Gastroesophageal sphincter (tissue), 3 donors: ENCODE results near the gene EGFLAM.

Source experiments
- EP300 ChIP-seq: sonication (generic); formaldehyde crosslinking; IDR thresholded peaks from one replicate; pipeline ENCODE4 v1.6.1; 2017; ENCODE audit warnings: antibody characterized with exemption, mild to moderate bottlenecking
- POLR2A ChIP-seq, 2 donors: fragments of 450-650 bp; IDR thresholded peaks; one replicate each; pipeline ENCODE4 v1.6.1; 2017; ENCODE audit warnings: antibody characterized with exemption in 2 of 2, mild to moderate bottlenecking in 2 of 2, moderate library complexity in 1 of 2
- POLR2AphosphoS5 ChIP-seq: sonication (generic); formaldehyde crosslinking; IDR thresholded peaks from one replicate; pipeline ENCODE4 v1.6.1; 2017; ENCODE audit warnings: antibody characterized with exemption
- TF ChIP-seq, protein P1 (sequence below), 4 experiments: fragments of 200-600 bp in 2 of 4; fragments of 450-650 bp in 2 of 4; sonication (generic) in 1 of 4; IDR thresholded peaks; one replicate each; pipeline ENCODE4 v1.5.1; 2017 to 2019; ENCODE audit warnings: antibody characterized with exemption in 4 of 4, mild to moderate bottlenecking in 2 of 4, moderate library complexity in 2 of 4

DNA sequence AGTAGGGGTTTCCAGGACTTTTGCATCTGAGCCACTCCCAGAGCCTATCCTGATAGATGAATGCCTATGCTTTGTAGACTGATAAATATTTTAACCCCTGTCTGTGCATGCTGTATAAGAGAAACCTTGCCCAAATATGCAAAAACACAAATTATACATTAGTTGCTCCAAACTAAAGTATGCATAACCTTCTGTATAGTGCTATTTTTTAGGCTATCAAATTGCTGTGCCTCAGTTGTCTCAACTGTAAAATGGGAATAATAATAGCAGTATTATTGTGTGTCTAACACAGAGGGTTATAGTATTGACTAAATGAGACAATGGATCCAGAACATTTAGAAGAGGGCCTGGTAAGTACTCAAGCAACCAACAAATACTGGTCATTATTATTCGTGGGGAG, 180.4 kb downstream of the EGFLAM start:
- TF ChIP-seq POLR2A (IDR thresholded peaks at IDR 0.05) (no peak), POLR2AphosphoS5 (no peak), EP300 (no peak)
- TF ChIP-seq, protein P1, sequence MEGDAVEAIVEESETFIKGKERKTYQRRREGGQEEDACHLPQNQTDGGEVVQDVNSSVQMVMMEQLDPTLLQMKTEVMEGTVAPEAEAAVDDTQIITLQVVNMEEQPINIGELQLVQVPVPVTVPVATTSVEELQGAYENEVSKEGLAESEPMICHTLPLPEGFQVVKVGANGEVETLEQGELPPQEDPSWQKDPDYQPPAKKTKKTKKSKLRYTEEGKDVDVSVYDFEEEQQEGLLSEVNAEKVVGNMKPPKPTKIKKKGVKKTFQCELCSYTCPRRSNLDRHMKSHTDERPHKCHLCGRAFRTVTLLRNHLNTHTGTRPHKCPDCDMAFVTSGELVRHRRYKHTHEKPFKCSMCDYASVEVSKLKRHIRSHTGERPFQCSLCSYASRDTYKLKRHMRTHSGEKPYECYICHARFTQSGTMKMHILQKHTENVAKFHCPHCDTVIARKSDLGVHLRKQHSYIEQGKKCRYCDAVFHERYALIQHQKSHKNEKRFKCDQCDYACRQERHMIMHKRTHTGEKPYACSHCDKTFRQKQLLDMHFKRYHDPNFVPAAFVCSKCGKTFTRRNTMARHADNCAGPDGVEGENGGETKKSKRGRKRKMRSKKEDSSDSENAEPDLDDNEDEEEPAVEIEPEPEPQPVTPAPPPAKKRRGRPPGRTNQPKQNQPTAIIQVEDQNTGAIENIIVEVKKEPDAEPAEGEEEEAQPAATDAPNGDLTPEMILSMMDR (IDR thresholded peaks at IDR 0.05) = no peak
